HG02763 (cell line): ENCODE data around the gene CNIH1.
"Not testable (repeated sequence)": the region's sequence is repeated elsewhere in the genome, so short reads cannot be mapped to it uniquely, and the experiment has no call there.

Experiments used
- ATAC-seq: cut with Tn5 transposase; IDR thresholded peaks from one replicate; pipeline ENCODE4 v1.9.1; 2021; ENCODE audit warnings: mild to moderate bottlenecking, moderate library complexity; ENCODE audit not compliant: unreplicated experiment

CNIH1 gene

GRCh38 chr14:54435500-54435981 lies 5.6 kb downstream of the CNIH1 start:
- no peak for ATAC-seq

DNA sequence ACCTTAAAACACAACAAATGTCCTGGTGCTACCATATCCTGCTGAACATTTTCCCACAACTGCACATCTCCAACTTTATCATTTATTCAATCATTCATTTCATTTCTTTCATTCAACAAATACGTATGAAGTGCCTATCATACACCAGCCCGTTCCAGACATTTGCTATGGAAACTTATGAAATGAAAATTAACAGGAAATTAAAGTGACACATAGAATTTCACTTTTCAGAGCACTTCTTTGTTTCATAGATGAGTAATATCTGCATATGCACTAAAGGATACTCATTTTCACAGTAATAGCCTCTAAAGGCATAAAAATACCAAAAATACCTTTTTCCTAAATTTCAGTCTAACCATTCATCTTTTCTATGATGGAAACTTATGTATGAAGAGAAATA lies 12.6 kb downstream of the CNIH1 start:
- no peak for ATAC-seq

DNA sequence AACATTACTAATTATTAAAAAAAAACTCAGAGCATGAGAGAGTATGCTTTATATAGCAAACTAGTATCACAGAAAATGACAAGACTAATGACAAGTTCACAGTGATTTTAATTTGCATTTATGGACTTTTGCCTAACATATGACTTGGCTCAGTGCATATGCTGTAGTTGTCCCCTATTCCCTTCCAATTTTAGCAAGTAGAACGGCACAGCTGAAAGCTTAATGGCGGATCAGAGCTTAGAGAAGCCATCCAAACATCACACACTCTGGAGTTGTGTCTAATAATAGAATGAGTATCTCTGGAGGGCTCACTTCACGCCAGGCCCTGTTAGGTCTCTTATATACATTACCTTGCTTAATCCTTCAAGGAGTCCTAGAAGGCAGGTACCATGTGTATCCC lies 13.3 kb downstream of the CNIH1 start:
- ATAC-seq: no peak

GRCh38 chr14:54425537-54426274 lies 15.5 kb downstream of the CNIH1 start:
- ATAC-seq: no peak

- no peak for ATAC-seq
Observed at GRCh38 chr14:54425068-54425467, 16.1 kb downstream of the CNIH1 start.

DNA sequence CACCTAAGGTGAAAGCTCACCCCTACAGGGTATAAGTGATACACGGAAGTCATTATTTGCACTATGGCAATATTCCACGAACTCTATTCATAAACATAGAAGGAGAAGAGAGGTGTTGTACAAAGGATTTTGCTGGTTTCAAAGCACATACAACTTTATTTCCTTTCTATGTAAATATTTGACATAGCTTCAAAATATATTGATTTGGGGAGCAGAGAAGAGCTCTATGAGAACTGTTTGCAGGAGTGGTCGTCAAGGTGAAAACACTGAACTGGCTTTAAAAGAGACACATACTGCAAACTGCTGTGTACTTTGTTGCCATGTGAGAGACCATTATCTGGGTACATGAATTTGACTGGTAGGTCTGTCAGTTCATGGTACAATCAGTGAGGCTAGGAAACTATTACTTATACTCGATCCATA lies 16.7 kb downstream of the CNIH1 start:
- no peak for ATAC-seq

- ATAC-seq: no peak
Observed at GRCh38 chr14:54423991-54424390, 17.2 kb downstream of the CNIH1 start.

- no peak for ATAC-seq
Observed at GRCh38 chr14:54420478-54421142, 20.6 kb downstream of the CNIH1 start.

- ATAC-seq: no peak
Observed at GRCh38 chr14:54411371-54411770, 29.8 kb downstream of the CNIH1 start.

DNA sequence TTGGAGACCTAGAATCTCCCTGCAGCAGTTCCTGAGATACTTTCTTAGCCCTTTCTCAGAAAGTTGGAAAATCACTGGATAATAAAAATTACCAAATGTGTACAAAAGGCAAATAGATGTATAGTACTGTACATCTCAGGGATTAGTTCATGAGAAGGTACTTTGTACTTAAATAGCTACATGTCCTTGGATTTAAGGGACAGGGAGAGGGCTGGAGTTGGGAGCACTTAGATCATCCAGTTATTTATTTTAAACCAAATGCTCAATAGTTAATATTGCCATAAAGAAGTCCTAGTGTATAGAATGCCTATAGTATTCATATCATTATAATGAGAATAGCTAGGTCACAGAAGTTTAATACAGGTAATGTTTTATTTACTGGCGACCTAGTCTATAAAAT lies 31.0 kb downstream of the CNIH1 start:
- ATAC-seq: no peak

DNA sequence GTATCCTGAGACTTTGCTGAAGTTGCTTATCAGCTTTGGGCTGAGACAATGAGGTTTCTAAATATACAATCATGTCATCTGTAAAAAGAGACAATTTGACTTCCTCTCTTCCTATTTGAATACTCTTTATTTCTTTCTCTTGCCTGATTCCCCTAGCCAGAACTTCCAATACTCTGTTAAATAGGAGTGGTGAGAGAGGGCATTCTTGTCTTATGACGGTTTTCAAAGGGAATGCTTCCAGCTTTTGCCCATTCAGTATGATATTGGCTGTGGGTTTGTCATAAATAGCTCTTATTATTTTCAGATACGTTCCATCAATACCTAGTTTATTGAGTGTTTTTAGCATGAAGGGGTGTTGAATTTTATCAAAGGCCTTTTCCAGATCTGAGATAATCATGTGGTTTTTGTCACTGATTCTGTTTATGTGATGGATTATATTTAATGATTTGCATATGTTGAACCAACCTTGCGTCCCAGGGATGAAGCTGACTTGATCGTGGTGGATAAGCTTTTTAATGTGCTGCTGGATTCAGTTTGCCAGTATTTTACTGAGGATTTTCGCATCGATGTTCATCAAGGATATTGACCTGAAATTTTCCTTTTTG lies 37.7 kb downstream of the CNIH1 start:
- not testable (repeated sequence) for ATAC-seq

GRCh38 chr14:54399560-54399959 lies 41.6 kb downstream of the CNIH1 start:
- ATAC-seq: no peak

GRCh38 chr14:54396493-54397335 lies 44.5 kb downstream of the CNIH1 start, which contains the start of gene CDKN3:
Gene CDKN3, plus strand, starts transcription at chr14:54397007. Its CDS starts 62 bp downstream, at chr14:54397069.
- ATAC-seq: peak; percentile 97

DNA sequence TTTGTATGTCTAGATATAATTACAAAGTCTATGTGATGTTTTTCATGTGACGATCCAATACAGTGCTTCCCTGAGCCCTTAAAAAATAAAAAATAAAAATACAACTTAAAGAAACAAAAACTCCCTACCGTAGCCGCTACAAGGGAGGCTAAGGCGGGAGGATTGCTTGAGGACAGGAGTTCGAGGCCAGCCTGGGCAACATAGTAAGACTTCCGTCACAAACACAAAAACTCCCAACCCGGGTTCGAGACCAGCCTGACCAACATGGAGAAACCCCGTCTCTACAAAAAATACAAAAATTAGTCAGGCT lies 45.0 kb downstream of the CNIH1 start:
- ATAC-seq: no peak

- no peak for ATAC-seq
Observed at GRCh38 chr14:54395716-54396115, 45.5 kb downstream of the CNIH1 start.

GRCh38 chr14:54395284-54395683 lies 45.9 kb downstream of the CNIH1 start:
- no peak for ATAC-seq

DNA sequence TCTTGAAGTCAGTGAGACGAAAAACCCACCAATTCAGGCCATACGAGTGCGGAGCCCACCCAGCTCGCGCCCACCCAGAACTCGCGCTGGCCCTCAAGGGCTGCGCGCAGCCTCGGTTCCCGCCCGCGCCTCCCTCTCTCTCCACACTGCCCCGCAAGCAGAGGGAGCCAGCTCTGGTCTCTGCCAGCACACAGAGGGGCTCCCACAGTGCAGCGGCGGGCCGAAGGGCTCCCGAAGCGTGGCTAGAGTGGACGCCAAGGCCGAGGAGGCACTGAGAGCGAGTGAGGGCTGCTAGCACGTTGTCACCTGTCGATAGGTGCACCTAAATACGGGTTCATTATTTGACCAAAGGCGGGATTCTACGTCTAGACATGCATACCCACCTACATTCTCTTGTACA lies 46.6 kb downstream of the CNIH1 start:
- ATAC-seq: no peak

DNA sequence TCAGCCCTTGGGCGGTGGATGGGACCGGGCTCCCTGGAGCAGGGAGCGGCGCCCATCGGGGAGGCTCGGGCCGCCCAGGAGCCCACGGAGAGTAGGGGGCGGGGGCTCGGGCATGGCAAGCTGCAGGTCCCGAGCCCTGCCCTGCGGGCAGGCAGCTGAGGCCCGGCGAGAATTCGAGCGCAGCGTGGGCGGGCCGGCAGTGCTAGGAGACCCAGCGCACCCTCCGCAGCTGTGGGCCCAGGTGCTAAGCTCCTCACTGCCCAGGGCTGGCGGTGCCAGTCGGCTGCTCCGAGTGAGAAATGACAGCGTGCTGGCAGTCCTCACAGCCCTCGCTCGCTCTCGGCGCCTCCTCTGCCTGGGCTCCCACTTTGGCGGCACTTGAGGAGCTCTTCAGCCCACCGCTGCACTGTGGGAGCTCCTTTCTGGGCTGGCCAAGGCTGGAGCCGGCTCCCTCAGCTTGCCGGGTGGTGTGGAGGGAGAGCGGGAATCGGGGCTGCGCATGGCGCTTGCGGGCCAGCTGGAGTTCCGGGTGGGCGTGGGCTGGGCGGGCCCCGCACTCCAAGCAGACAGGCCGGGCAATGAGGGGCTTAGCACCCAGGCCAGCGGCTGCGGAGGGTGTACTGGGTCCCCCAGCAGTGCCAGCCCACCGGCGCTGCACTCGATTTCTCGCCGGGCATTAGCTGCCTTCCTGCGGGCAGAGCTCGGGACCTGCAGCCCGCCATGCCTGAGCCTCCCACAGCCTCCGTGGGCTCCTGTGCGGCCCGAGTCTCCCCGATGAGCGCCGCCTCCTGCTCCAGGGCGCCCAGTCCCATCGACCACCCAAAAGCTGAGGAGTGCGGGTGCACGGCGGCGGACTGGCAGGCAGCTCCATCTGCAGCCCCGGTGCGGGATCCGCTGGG lies 47.9 kb downstream of the CNIH1 start:
- not testable (repeated sequence) for ATAC-seq

- ATAC-seq: no peak
Observed at GRCh38 chr14:54392131-54392859, 48.9 kb downstream of the CNIH1 start.
